Measurements from ENCODE around the gene SYP.

- TF ChIP-seq CTCF (IDR thresholded peaks at IDR 0.05) (no peak), POLR2A (IDR thresholded peaks at IDR 0.05) (no peak)
Measured at GRCh38 chrX:49153467-49153866, 46.5 kb downstream of the SYP start.

Data from testis (tissue), 2 donors.